Measurements from ENCODE around the gene LIME1. TPM values are rescaled to one million over a fixed set of nuclear protein-coding genes. Genes with fewer than 3 reads are reported as not detected.

LIME1 gene
- total RNA-seq, 2 experiments from 2014 or later, result 75.6 to 76.4 TPM

DNA sequence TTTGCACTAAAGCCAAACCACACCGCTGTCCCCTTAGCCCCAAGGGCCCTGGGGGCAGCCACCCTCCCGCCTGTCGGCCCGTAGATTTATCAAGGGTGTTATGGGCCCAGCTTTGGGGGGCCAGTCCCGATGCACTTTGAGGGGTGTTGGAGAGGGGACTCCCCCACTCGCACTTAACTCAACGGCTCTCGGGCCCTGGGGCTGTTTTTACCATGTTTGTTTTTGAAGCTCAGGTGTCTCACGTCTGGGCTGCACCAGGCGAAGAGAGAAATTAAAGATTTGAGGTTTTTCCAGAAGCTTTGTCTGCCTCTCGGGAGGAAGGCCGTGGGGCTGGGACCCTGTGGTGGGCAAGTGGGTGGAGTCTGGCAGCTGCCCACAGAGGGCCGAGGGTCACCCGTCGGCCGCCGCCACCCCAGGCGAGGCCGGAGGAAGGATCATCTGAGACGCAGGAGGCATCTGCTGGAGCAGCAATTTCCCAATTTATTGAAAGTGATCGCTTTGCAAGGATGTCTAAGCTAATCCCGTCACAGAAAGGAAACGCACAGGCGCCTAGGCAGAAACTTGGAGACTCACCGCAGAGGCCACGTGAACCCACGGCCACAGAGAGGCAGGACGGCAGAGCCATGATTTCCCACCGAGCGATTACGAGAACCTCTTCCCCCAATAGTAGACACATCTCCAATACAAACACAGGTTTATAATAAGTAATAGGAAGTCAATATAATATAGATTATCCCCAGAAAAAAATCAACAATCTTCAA, 6.9 kb downstream of the LIME1 start:
- H2AFZ ChIP-seq (ENCODE audit: low read length), result no peak overlapping the region
- H3K27ac ChIP-seq (ENCODE audit: low read depth, low read length, poor library complexity, severe bottlenecking), result no peak overlapping the region
- H3K36me3 ChIP-seq (ENCODE audit: insufficient read depth, low read length), result peaks cover 35% of the 10 kb centered on the region
- H4K20me1 ChIP-seq (ENCODE audit: insufficient read depth, low read length), result no peaks in the 10 kb centered on the region
- no peak overlapping the region for H3K4me2 ChIP-seq (ENCODE audit: low read length)
- no peaks in the 10 kb centered on the region for H3K79me2 ChIP-seq (ENCODE audit: insufficient read depth, low read depth, low read length)
- intact Hi-C loops (cut with micrococcal nuclease; ENCODE audit: unreplicated experiment), result no loop called here
- POLR2A ChIA-PET, result interaction anchor here (0.7 kb wide), 1 partner anchor 8 kb away, joined by 3 read pairs; no protein-coding TSS in a partner anchor
- peaks cover 37% of the 10 kb centered on the region for H3K4me1 ChIP-seq (ENCODE audit: insufficient read depth, low read length, poor library complexity, severe bottlenecking)
- DNase-seq (ENCODE audit: low spot score), result no peak
- no peaks in the 10 kb centered on the region for H3K9me3 ChIP-seq (ENCODE audit: low read length)
- no peaks in the 10 kb centered on the region for H3K9me2 ChIP-seq (ENCODE audit: insufficient read depth, low read length)
- no peak overlapping the region for H3K4me3 ChIP-seq (ENCODE audit: low read depth, low read length, poor library complexity, severe bottlenecking)
- CTCF ChIA-PET (ENCODE audit: unreplicated experiment), result no interaction called here
- TSS peak; percentile 68 for BruUV-seq (replicated peaks)
- TF ChIP-seq, protein P1, sequence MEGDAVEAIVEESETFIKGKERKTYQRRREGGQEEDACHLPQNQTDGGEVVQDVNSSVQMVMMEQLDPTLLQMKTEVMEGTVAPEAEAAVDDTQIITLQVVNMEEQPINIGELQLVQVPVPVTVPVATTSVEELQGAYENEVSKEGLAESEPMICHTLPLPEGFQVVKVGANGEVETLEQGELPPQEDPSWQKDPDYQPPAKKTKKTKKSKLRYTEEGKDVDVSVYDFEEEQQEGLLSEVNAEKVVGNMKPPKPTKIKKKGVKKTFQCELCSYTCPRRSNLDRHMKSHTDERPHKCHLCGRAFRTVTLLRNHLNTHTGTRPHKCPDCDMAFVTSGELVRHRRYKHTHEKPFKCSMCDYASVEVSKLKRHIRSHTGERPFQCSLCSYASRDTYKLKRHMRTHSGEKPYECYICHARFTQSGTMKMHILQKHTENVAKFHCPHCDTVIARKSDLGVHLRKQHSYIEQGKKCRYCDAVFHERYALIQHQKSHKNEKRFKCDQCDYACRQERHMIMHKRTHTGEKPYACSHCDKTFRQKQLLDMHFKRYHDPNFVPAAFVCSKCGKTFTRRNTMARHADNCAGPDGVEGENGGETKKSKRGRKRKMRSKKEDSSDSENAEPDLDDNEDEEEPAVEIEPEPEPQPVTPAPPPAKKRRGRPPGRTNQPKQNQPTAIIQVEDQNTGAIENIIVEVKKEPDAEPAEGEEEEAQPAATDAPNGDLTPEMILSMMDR (conservative IDR thresholded peaks at IDR 0.05; ENCODE audit: low read length), result no peak
- TF ChIP-seq EZH2phosphoT487 (IDR thresholded peaks at IDR 0.05; ENCODE audit: borderline replicate concordance, low read depth, low read length), result no peak

DNA sequence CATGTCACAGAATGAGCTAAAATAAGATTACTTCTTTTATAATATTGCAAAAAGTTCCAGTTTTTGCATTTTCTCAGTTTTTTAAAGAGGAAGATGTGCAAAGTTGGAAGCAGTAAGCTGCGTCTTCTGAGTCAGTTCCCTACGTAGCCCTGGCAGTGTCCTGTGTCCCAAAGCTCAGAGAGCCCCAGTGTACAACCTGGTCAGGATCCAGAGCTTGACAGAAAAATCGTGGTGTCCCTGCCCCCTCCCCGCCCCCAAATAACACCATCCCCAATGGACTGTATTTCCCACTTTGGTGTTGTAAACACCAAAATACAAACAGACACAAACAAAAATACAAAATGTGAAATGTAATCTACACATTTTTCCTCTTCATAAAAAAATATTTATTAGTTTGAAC, 7.7 kb downstream of the LIME1 start:
- Histone ChIP-seq H3K27ac (ENCODE audit: low read depth, low read length, poor library complexity, severe bottlenecking) (no peak overlapping the region), H2AFZ (ENCODE audit: low read length) (no peak overlapping the region), H3K79me2 (ENCODE audit: insufficient read depth, low read depth, low read length) (no peaks in the 10 kb centered on the region), H3K4me2 (ENCODE audit: low read length) (no peak overlapping the region), H3K9me3 (ENCODE audit: low read length) (no peaks in the 10 kb centered on the region), H4K20me1 (ENCODE audit: insufficient read depth, low read length) (no peaks in the 10 kb centered on the region), H3K4me3 (ENCODE audit: low read depth, low read length, poor library complexity, severe bottlenecking) (no peak overlapping the region), H3K9me2 (ENCODE audit: insufficient read depth, low read length) (no peaks in the 10 kb centered on the region), H3K4me1 (ENCODE audit: insufficient read depth, low read length, poor library complexity, severe bottlenecking) (peaks cover 29% of the 10 kb centered on the region), H3K36me3 (ENCODE audit: insufficient read depth, low read length) (peaks cover 32% of the 10 kb centered on the region)
- intact Hi-C loops (cut with micrococcal nuclease; ENCODE audit: unreplicated experiment), result no loop called here
- POLR2A ChIA-PET, result interaction anchor here (0.7 kb wide), 1 partner anchor 8 kb away, joined by 3 read pairs; no protein-coding TSS in a partner anchor
- CTCF ChIA-PET (ENCODE audit: unreplicated experiment), result interaction anchor here (0.6 kb wide), 1 partner anchor 229 kb away, joined by 6 read pairs; no protein-coding TSS in a partner anchor
- TF ChIP-seq, protein P1 (conservative IDR thresholded peaks at IDR 0.05; ENCODE audit: low read length), result no peak
- no peak for TF ChIP-seq EZH2phosphoT487 (IDR thresholded peaks at IDR 0.05; ENCODE audit: borderline replicate concordance, low read depth, low read length)
- no peak for DNase-seq (ENCODE audit: low spot score)
- no TSS peak for BruUV-seq (replicated peaks)

All from OCI-LY7 (cell line).